Measurements from ENCODE around the gene SLC7A4.

SLC7A4 gene

DNA sequence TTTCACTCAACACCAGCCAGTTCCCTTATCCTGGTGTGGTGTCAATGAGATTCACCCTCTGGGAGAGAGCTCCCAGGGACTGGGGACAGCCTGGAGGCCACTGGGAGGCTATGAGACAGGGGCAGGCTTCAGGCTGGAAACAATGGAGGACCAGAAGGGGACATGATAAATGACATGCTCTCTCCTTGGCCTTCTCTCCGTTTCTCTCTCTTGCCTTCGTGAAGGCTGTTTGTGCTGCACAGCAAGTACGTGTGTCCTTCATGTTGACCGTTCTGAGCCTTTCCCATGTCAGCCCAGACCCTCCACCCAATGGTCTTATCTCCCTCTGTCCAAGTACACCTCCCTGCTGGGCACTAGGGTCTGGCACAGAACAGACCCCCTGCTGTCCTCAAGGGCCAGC lies 51.8 kb downstream of the SLC7A4 start:
- DNase-seq: no peak

DNA sequence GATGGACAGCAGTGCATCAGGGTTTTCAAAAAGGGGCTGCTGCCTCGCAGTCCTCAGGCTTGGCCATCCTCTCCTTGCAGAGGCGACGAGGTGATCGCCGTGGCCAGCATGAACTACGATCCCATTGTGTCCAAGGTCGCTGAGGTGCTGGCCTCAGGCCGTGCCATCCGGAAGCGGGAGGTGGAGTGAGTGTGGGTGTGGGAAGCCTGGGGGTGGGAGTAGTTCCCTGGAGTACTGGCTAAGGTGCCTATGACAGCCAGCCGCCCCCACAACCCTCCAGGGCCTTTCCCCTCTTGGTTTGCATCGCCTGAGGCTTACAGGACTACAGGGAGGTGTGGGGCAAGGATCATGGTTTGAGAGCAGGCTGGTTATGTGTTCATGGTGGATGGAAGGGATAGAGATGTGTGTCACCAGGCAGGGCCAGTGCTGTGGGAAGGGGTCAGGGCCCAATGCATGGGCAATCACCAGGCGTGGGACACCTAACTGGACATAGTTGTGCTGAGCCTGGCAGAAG lies 52.4 kb downstream of the SLC7A4 start:
- DNase-seq: no peak

DNA sequence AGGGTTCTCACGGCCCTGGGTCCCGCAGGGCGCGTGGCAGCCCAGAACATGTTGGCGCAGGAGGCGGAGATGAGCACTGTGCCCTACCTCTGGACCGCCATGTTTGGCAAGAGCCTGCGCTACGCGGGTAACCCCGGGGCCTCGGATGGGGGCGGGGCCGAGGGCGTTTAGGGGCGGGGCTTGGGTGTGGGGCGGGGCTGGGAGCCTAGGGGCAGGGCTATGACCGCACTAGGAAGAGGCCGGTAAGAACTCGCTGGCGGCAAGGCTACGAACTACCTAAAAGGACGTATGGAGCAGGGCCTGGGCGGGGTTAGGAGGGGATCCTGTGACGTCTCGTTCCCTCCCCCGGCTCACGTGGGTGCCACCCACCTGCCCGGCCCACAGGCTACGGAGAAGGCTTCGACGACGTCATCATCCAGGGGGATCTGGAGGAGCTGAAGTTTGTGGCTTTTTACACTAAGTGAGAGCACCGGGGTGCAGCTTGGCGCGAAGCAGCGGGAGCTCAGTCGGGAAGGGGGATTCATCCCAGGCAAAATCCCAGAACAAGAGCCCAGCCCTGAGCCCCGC lies 53.0 kb downstream of the SLC7A4 start:
- peak; percentile 88 for DNase-seq
